NCI-H2081 (cell line): Measurements from ENCODE around the gene EPB41L4A.
"Not testable (repeated sequence)": the region's sequence is repeated elsewhere in the genome, so short reads cannot be mapped to it uniquely, and the experiment has no call there.

Experiments used
- DNase-seq, 2 experiments: peaks; one replicate each; lab custom pipeline; 2025; lab: John Stamatoyannopoulos, UW

Gene EPB41L4A

GRCh38 chr5:112257976-112258375 lies 161.1 kb downstream of the EPB41L4A start:
- no peak for DNase-seq

- no peak for DNase-seq
Measured at GRCh38 chr5:112257005-112257404, 162.1 kb downstream of the EPB41L4A start.

GRCh38 chr5:112254303-112254702 lies 164.8 kb downstream of the EPB41L4A start:
- no peak for DNase-seq

GRCh38 chr5:112253478-112254250 lies 165.4 kb downstream of the EPB41L4A start:
- no peak for DNase-seq

GRCh38 chr5:112250551-112250950 lies 168.5 kb downstream of the EPB41L4A start:
- no peak for DNase-seq

GRCh38 chr5:112248623-112249022 lies 170.5 kb downstream of the EPB41L4A start:
- DNase-seq = no peak

- no peak for DNase-seq
Measured at GRCh38 chr5:112247960-112248359, 171.1 kb downstream of the EPB41L4A start.

GRCh38 chr5:112245656-112246055 lies 173.4 kb downstream of the EPB41L4A start:
- no peak for DNase-seq

- no peak for DNase-seq
Measured at GRCh38 chr5:112239996-112240395, 179.1 kb downstream of the EPB41L4A start.

- DNase-seq = no peak
Measured at GRCh38 chr5:112238473-112238872, 180.6 kb downstream of the EPB41L4A start.

GRCh38 chr5:112237456-112237855 lies 181.6 kb downstream of the EPB41L4A start:
- no peak for DNase-seq

GRCh38 chr5:112234000-112234399 lies 185.1 kb downstream of the EPB41L4A start:
- DNase-seq = no peak

- DNase-seq = no peak
Measured at GRCh38 chr5:112232667-112233066, 186.4 kb downstream of the EPB41L4A start.

GRCh38 chr5:112230606-112231005 lies 188.5 kb downstream of the EPB41L4A start:
- no peak for DNase-seq

GRCh38 chr5:112228667-112229066 lies 190.4 kb downstream of the EPB41L4A start:
- DNase-seq = peak in 1 of 2 experiments; percentile 5

- no peak for DNase-seq
Measured at GRCh38 chr5:112227911-112228631, 191.0 kb downstream of the EPB41L4A start.

- DNase-seq = no peak
Measured at GRCh38 chr5:112226215-112226614, 192.9 kb downstream of the EPB41L4A start.

- DNase-seq = not testable (repeated sequence)
Measured at GRCh38 chr5:112222997-112223396, 196.1 kb downstream of the EPB41L4A start.

GRCh38 chr5:112221128-112221527 lies 197.9 kb downstream of the EPB41L4A start:
- DNase-seq = no peak

GRCh38 chr5:112219000-112219399 lies 200.1 kb downstream of the EPB41L4A start:
- DNase-seq = no peak

GRCh38 chr5:112217843-112218579 lies 201.1 kb downstream of the EPB41L4A start:
- DNase-seq = no peak

- DNase-seq = no peak
Measured at GRCh38 chr5:112216140-112216539, 202.9 kb downstream of the EPB41L4A start.
